ENCODE measurements around the gene TRDN. TPM values are rescaled to one million over a fixed set of nuclear protein-coding genes. Genes with fewer than 3 reads are reported as not detected.

TRDN gene
- total and polyA plus RNA-seq, 7 donors: under 0.01 to 1.2 TPM; not detected in 5

GRCh38 chr6:123526128-123526527 lies 110.6 kb downstream of the TRDN start:
- no peak for TF ChIP-seq EP300 (IDR thresholded peaks at IDR 0.05)
- TF ChIP-seq CTCF (IDR thresholded peaks at IDR 0.05): no peak
- no peak for TF ChIP-seq POLR2AphosphoS5 (IDR thresholded peaks at IDR 0.05)
- TF ChIP-seq POLR2A (IDR thresholded peaks at IDR 0.05): no peak
- WGBS, 2 donors: 79 to 83% methylated on average over 2 of the region's 2 CpGs
- DNase-seq: no peak
- intact Hi-C loops (cut with DNase I): no loop called here
- Histone ChIP-seq H3K36me3 (no peaks in the 10 kb centered on the region), H3K4me1 (no peaks in the 10 kb centered on the region), H3K9me3 (no peaks in the 10 kb centered on the region), H3K27me3 (no peaks in the 10 kb centered on the region), H3K4me3 (no peak overlapping the region), H3K27ac (no peak overlapping the region)

DNA sequence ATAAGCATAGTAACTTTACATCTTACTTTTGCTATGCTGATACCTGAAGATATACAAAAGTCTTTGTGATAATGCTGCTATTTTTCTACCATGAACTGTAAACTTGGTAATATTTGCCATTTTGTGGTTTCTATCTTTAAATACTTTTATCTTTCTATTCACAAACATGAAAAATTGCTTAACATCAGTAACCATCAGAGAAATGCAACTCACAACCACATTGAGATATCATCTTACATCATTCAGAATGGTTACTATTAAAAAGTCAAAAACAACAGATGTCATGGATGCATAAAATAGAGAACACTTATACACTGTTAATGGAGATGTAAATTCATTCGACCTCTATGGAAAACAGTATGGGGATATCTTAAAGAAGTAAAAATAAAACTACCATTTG lies 112.0 kb downstream of the TRDN start:
- intact Hi-C loops (cut with DNase I): no loop called here
- H3K4me3 ChIP-seq: no peak overlapping the region

GRCh38 chr6:123520217-123520616 lies 116.5 kb downstream of the TRDN start:
- Histone ChIP-seq H3K27me3 (no peaks in the 10 kb centered on the region), H3K9me3 (no peaks in the 10 kb centered on the region), H3K36me3 (no peaks in the 10 kb centered on the region), H3K4me3 (no peak overlapping the region), H3K27ac (no peak overlapping the region), H3K4me1 (no peaks in the 10 kb centered on the region)
- TF ChIP-seq EP300 (IDR thresholded peaks at IDR 0.05): no peak
- no peak for TF ChIP-seq CTCF (IDR thresholded peaks at IDR 0.05)
- TF ChIP-seq POLR2A (IDR thresholded peaks at IDR 0.05): no peak
- no peak for TF ChIP-seq POLR2AphosphoS5 (IDR thresholded peaks at IDR 0.05)
- WGBS, 2 donors: 71 to 81% methylated on average over 3 of the region's 3 CpGs
- intact Hi-C loops (cut with DNase I): no loop called here
- DNase-seq: no peak

More for the DNA sequence above, 112.0 kb downstream of the TRDN start:
- no peak for TF ChIP-seq CTCF (IDR thresholded peaks at IDR 0.05)
- TF ChIP-seq POLR2AphosphoS5 (IDR thresholded peaks at IDR 0.05): no peak
- TF ChIP-seq POLR2A (IDR thresholded peaks at IDR 0.05): no peak
- no peak for TF ChIP-seq EP300 (IDR thresholded peaks at IDR 0.05)
- Histone ChIP-seq H3K4me1 (no peaks in the 10 kb centered on the region), H3K27me3 (no peaks in the 10 kb centered on the region), H3K27ac (no peak overlapping the region), H3K9me3 (no peaks in the 10 kb centered on the region), H3K36me3 (no peaks in the 10 kb centered on the region)
- no peak for DNase-seq
- WGBS, 2 donors: 75 to 82% methylated on average over 1 of the region's 1 CpG

GRCh38 chr6:123519189-123519505 lies 117.6 kb downstream of the TRDN start:
- Histone ChIP-seq H3K9me3 (no peaks in the 10 kb centered on the region), H3K4me1 (no peaks in the 10 kb centered on the region), H3K27me3 (no peaks in the 10 kb centered on the region), H3K27ac (no peak overlapping the region), H3K36me3 (no peaks in the 10 kb centered on the region), H3K4me3 (no peak overlapping the region)
- intact Hi-C loops (cut with DNase I): no loop called here
- TF ChIP-seq EP300 (IDR thresholded peaks at IDR 0.05) (no peak), POLR2AphosphoS5 (IDR thresholded peaks at IDR 0.05) (peak in 1 of 4 donors; percentile 12)
- DNase-seq: peak; percentile 76

DNA sequence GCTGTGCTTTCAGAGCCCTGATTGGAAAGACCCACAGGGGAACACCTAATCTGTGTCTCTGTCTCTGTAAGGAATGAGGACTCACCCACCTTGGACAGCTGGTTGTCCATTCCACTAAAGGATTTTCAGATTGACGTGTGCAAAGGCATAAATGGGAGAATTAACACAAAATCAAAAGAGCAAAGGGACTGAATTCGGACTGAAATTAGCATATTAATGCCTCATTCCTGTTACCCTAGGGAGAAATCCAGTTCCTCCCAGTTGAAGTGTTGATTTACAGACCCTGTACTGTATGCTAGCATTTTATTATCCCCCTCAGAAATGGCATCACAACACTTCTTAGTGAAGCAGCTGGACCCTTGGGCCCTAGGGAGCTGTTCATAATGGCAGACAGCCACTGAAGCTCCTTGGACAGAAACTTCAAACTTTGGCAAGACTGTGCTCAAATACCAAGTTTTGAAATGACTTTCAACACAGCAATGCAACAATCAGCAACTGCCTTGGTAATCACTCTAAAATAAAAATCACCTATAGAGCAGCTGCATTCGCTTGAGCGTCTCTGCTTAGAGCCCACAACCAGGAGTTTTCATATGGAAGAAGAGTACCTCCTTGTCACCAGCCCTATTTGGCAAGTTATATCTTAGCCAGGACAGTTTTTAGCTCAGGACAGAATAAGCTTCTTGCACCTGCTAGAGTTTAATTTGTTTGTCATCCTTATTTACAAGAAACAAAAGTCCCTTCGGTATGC lies 118.1 kb downstream of the TRDN start:
- intact Hi-C loops (cut with DNase I): no loop called here
- 79 to 82% methylated on average over 5 of the region's 5 CpGs for WGBS, 2 donors
- H3K4me1 ChIP-seq: no peaks in the 10 kb centered on the region
- H3K36me3 ChIP-seq: no peaks in the 10 kb centered on the region
- peak overlapping the region in 1 of 4 donors; percentile 15 for H3K27ac ChIP-seq
- DNase-seq: no peak
- no peak for TF ChIP-seq POLR2A (IDR thresholded peaks at IDR 0.05)
- TF ChIP-seq EP300 (IDR thresholded peaks at IDR 0.05): no peak
- no peak for TF ChIP-seq CTCF (IDR thresholded peaks at IDR 0.05)
- no peak for TF ChIP-seq POLR2AphosphoS5 (IDR thresholded peaks at IDR 0.05)
- H3K4me3 ChIP-seq: no peak overlapping the region
- H3K9me3 ChIP-seq: no peaks in the 10 kb centered on the region
- no peaks in the 10 kb centered on the region for H3K27me3 ChIP-seq

Data from sigmoid colon (tissue), 7 donors.